Mammary epithelial cell (primary cell): ENCODE results near the gene PALD1.

ENCODE experiments used
- CTCF ChIP-seq, 2 donors: IDR thresholded peaks in 1 of 2; conservative IDR thresholded peaks in 1 of 2; 2 replicates each; pipeline ENCODE4 v1.5.1; 2011 to 2012; ENCODE audit warnings: inconsistent platforms in 2 of 2, low read length in 2 of 2, mild to moderate bottlenecking in 2 of 2, control low read depth in 1 of 2, low read depth in 1 of 2; ENCODE audit not compliant: insufficient read depth in 1 of 2; ENCODE audit errors: extremely low read depth in 1 of 2
- EZH2 ChIP-seq: IDR thresholded peaks from 2 replicates; pipeline ENCODE4 v1.6.1; 2012; ENCODE audit warnings: low read length, inconsistent platforms, borderline replicate concordance

- TF ChIP-seq CTCF (conservative IDR thresholded peaks at IDR 0.05 in 1 of 2, IDR thresholded peaks at IDR 0.05 in 1 of 2; ENCODE audit: extremely low read depth in 1 of 2, insufficient read depth in 1 of 2, low read depth in 1 of 2, low read length in 2 of 2) (no peak), EZH2 (no peak)
These were observed 40.1 kb downstream of the PALD1 start for GRCh38 chr10:70518695-70519094.
